ENCODE results near the gene ZNF587. TPM values are rescaled to one million over a fixed set of nuclear protein-coding genes. Genes with fewer than 3 reads are reported as not detected.
A peak's percentile ranks its signal among the peaks of the same experiment; 100 is the strongest.
"Not testable (repeated sequence)": the region's sequence is repeated elsewhere in the genome, so short reads cannot be mapped to it uniquely, and the experiment has no call there.

Gene ZNF587
- total RNA-seq, 1 experiment from 2014 or later = 7.6 TPM

- Histone ChIP-seq H3K4me3 (no peak overlapping the region), H3K9me3 (no peaks in the 10 kb centered on the region; the same call in 1 of the 2 replicates), H3K27me3 (no peaks in the 10 kb centered on the region), H3K36me3 (peaks cover 33% of the 10 kb centered on the region)
- DNase-seq = no peak
These were observed 31.3 kb upstream of the ZNF587 start for GRCh38 chr19:57818378-57818777.

- peak; percentile 92 for DNase-seq
- H3K36me3 ChIP-seq = peaks cover 44% of the 10 kb centered on the region
These were observed 30.0 kb upstream of the ZNF587 start for GRCh38 chr19:57819475-57820148.

GRCh38 chr19:57820599-57820998 lies 29.1 kb upstream of the ZNF587 start:
- Histone ChIP-seq H3K36me3 (peaks cover 53% of the 10 kb centered on the region), H3K9me3 (no peaks in the 10 kb centered on the region; the same call in 1 of the 2 replicates), H3K4me3 (peak overlapping the region; percentile 81)

More at GRCh38 chr19:57819475-57820148, 30.0 kb upstream of the ZNF587 start:
- H3K4me3 ChIP-seq = peak overlapping the region; percentile 81
- no peaks in the 10 kb centered on the region for H3K27me3 ChIP-seq
- no peaks in the 10 kb centered on the region; the same call in 1 of the 2 replicates for H3K9me3 ChIP-seq

GRCh38 chr19:57821095-57821494 lies 28.6 kb upstream of the ZNF587 start:
- peaks cover 58% of the 10 kb centered on the region for H3K36me3 ChIP-seq

More at GRCh38 chr19:57820599-57820998, 29.1 kb upstream of the ZNF587 start:
- DNase-seq = no peak
- H3K27me3 ChIP-seq = no peaks in the 10 kb centered on the region

GRCh38 chr19:57821501-57821900 lies 28.2 kb upstream of the ZNF587 start:
- H3K36me3 ChIP-seq = peaks cover 62% of the 10 kb centered on the region
- DNase-seq, H3K9me3 ChIP-seq, H3K4me3 ChIP-seq, H3K27me3 ChIP-seq: not testable (repeated sequence)

More at GRCh38 chr19:57821095-57821494, 28.6 kb upstream of the ZNF587 start:
- H3K27me3 ChIP-seq, DNase-seq, H3K9me3 ChIP-seq: not testable (repeated sequence)
- peak overlapping the region; percentile 81 for H3K4me3 ChIP-seq

GRCh38 chr19:57823155-57823554 lies 26.5 kb upstream of the ZNF587 start:
- not testable (repeated sequence) for H3K9me3 ChIP-seq, H3K27me3 ChIP-seq, DNase-seq, H3K4me3 ChIP-seq
- H3K36me3 ChIP-seq = peaks cover 78% of the 10 kb centered on the region

- not testable (repeated sequence) for H3K27me3 ChIP-seq, H3K9me3 ChIP-seq, H3K4me3 ChIP-seq, DNase-seq
- H3K36me3 ChIP-seq = peaks cover 83% of the 10 kb centered on the region
These were observed 26.1 kb upstream of the ZNF587 start for GRCh38 chr19:57823608-57824007.

- Histone ChIP-seq H3K9me3 (no peaks in the 10 kb centered on the region; the same call in 1 of the 2 replicates), H3K4me3 (no peak overlapping the region)
- DNase-seq = no peak
These were observed 24.1 kb upstream of the ZNF587 start for GRCh38 chr19:57825511-57825910.

GRCh38 chr19:57829316-57829715 lies 20.3 kb upstream of the ZNF587 start:
- Histone ChIP-seq H3K9me3 (no peaks in the 10 kb centered on the region), H3K27me3 (no peaks in the 10 kb centered on the region), H3K4me3 (no peak overlapping the region), H3K36me3 (peaks cover 75% of the 10 kb centered on the region)
- DNase-seq = no peak

More at GRCh38 chr19:57825511-57825910, 24.1 kb upstream of the ZNF587 start:
- H3K27me3 ChIP-seq = no peaks in the 10 kb centered on the region
- peaks cover 96% of the 10 kb centered on the region for H3K36me3 ChIP-seq

GRCh38 chr19:57830071-57830602 lies 19.5 kb upstream of the ZNF587 start, which contains the start of gene ZNF587B:
Gene ZNF587B (plus strand): TSS chr19:57830299. CDS start chr19:57830529, 230 bp downstream.
- Histone ChIP-seq H3K4me3 (no peak within 1 kb of the TSS), H3K9me3 (no peaks in the 10 kb centered on the region)
- DNase-seq = peak; percentile 17

GRCh38 chr19:57836991-57837390 lies 12.7 kb upstream of the ZNF587 start:
- peaks cover 45% of the 10 kb centered on the region for H3K36me3 ChIP-seq
- H3K9me3 ChIP-seq, H3K27me3 ChIP-seq, H3K4me3 ChIP-seq, DNase-seq: not testable (repeated sequence)

More at GRCh38 chr19:57830071-57830602, 19.5 kb upstream of the ZNF587 start, which contains the start of gene ZNF587B:
- H3K27me3 ChIP-seq = no peaks in the 10 kb centered on the region
- H3K36me3 ChIP-seq = peaks cover 68% of the 10 kb centered on the region

- not testable (repeated sequence) for DNase-seq, H3K9me3 ChIP-seq, H3K27me3 ChIP-seq, H3K4me3 ChIP-seq
- peaks cover 56% of the 10 kb centered on the region for H3K36me3 ChIP-seq
These were observed 11.0 kb upstream of the ZNF587 start for GRCh38 chr19:57838622-57839191.

- Histone ChIP-seq H3K9me3 (peaks cover 2% of the 10 kb centered on the region; the same call in 1 of the 2 replicates), H3K27me3 (no peaks in the 10 kb centered on the region), H3K4me3 (no peak overlapping the region), H3K36me3 (peaks cover 80% of the 10 kb centered on the region)
- no peak for DNase-seq
These were observed 8.4 kb upstream of the ZNF587 start for GRCh38 chr19:57841122-57841763.

GRCh38 chr19:57847164-57847563 lies 2.5 kb upstream of the ZNF587 start:
- peaks cover 87% of the 10 kb centered on the region for H3K36me3 ChIP-seq
- not testable (repeated sequence) for DNase-seq, H3K4me3 ChIP-seq, H3K27me3 ChIP-seq, H3K9me3 ChIP-seq

GRCh38 chr19:57849162-57849665 lies 445 bp upstream of the ZNF587 start:
- H3K27me3 ChIP-seq, H3K4me3 ChIP-seq, H3K9me3 ChIP-seq, DNase-seq: not testable (repeated sequence)
- H3K36me3 ChIP-seq = peaks cover 85% of the 10 kb centered on the region

GRCh38 chr19:57850553-57851017 lies 926 bp downstream of the ZNF587 start:
- peaks cover 8% of the 10 kb centered on the region for H3K9me3 ChIP-seq
- H3K36me3 ChIP-seq = peaks cover 79% of the 10 kb centered on the region
- no peaks in the 10 kb centered on the region for H3K27me3 ChIP-seq
- DNase-seq = no peak
- H3K4me3 ChIP-seq = no peak overlapping the region

Measured in MG63 (cell line).